ENCODE data around the gene GAB3.

GAB3 gene

GRCh38 chrX:154749856-154750255, 1.0 kb downstream of the GAB3 start:
- no peak for DNase-seq

- peak in 1 of 2 experiments; percentile 34 for DNase-seq
Measured at GRCh38 chrX:154748712-154749339, 2.1 kb downstream of the GAB3 start.

GRCh38 chrX:154742613-154743012, 8.3 kb downstream of the GAB3 start:
- DNase-seq, result no peak

GRCh38 chrX:154739952-154740465, 10.9 kb downstream of the GAB3 start:
- no peak for DNase-seq

GRCh38 chrX:154738011-154738738, 12.7 kb downstream of the GAB3 start:
- DNase-seq, result peak in 1 of 2 experiments; percentile 35

GRCh38 chrX:154737136-154737535, 13.7 kb downstream of the GAB3 start:
- no peak for DNase-seq

- no peak for DNase-seq
Measured at GRCh38 chrX:154735695-154736393, 15.0 kb downstream of the GAB3 start.

GRCh38 chrX:154734061-154734781, 16.7 kb downstream of the GAB3 start:
- DNase-seq, result no peak

GRCh38 chrX:154733066-154733425, 17.8 kb downstream of the GAB3 start:
- no peak for DNase-seq

- DNase-seq, result no peak
Measured at GRCh38 chrX:154732421-154733065, 18.3 kb downstream of the GAB3 start.

- DNase-seq, result no peak
Measured at GRCh38 chrX:154731881-154732280, 19.0 kb downstream of the GAB3 start.

GRCh38 chrX:154731184-154731583, 19.7 kb downstream of the GAB3 start:
- no peak for DNase-seq

GRCh38 chrX:154730253-154730891, 20.5 kb downstream of the GAB3 start:
- DNase-seq, result no peak

- no peak for DNase-seq
Measured at GRCh38 chrX:154729439-154729838, 21.4 kb downstream of the GAB3 start.

- DNase-seq, result no peak
Measured at GRCh38 chrX:154728431-154729190, 22.3 kb downstream of the GAB3 start.

- no peak for DNase-seq
Measured at GRCh38 chrX:154727871-154728270, 23.0 kb downstream of the GAB3 start.

GRCh38 chrX:154727418-154727817, 23.5 kb downstream of the GAB3 start:
- DNase-seq, result no peak

- DNase-seq, result no peak
Measured at GRCh38 chrX:154724993-154725756, 25.7 kb downstream of the GAB3 start.

- DNase-seq, result no peak
Measured at GRCh38 chrX:154721155-154721554, 29.7 kb downstream of the GAB3 start.

GRCh38 chrX:154720067-154720466, 30.8 kb downstream of the GAB3 start:
- DNase-seq, result no peak
